Mesenchymal stem cell (in vitro differentiated cells and primary cell): Measurements from ENCODE around the gene AGAP1.

Source experiments
- DNase-seq: peaks from one replicate; pipeline ENCODE4 v3.0.0-alpha.2; 2013
- H2AFZ ChIP-seq: one replicate; pipeline ENCODE4 v1.6.1; 2013; ENCODE audit warnings: low read depth, mild to moderate bottlenecking, control low read depth, inconsistent platforms, low read length, moderate library complexity
- H2AK5ac ChIP-seq: 2 replicates; pipeline ENCODE4 v1.6.1; 2013; ENCODE audit warnings: low read length, moderate library complexity, mild to moderate bottlenecking, inconsistent platforms; ENCODE audit not compliant: severe bottlenecking
- H2BK120ac ChIP-seq: one replicate; pipeline ENCODE4 v1.6.1; 2013; ENCODE audit warnings: low read depth, mild to moderate bottlenecking, inconsistent platforms, low read length, moderate library complexity
- H2BK12ac ChIP-seq, 2 experiments: one replicate each; pipeline ENCODE4 v1.6.1; 2013; ENCODE audit warnings: inconsistent platforms in 2 of 2, low read length in 2 of 2, mild to moderate bottlenecking in 2 of 2, moderate library complexity in 2 of 2, control low read depth in 1 of 2
- H2BK15ac ChIP-seq: one replicate; pipeline ENCODE4 v1.6.1; 2013; ENCODE audit warnings: mild to moderate bottlenecking, low read depth, inconsistent platforms; ENCODE audit not compliant: poor library complexity, severe bottlenecking
- H2BK5ac ChIP-seq: 2 replicates; pipeline ENCODE4 v1.6.1; 2013; ENCODE audit warnings: low read depth, mild to moderate bottlenecking, low read length, control low read depth, inconsistent platforms; ENCODE audit not compliant: poor library complexity, severe bottlenecking
- H3K14ac ChIP-seq, 2 experiments: one replicate each; pipeline ENCODE4 v1.6.1; 2013; ENCODE audit warnings: inconsistent platforms in 2 of 2, low read length in 2 of 2, control low read depth in 1 of 2, mild to moderate bottlenecking in 1 of 2, moderate library complexity in 1 of 2
- H3K18ac ChIP-seq, 2 experiments: one replicate each; pipeline ENCODE4 v1.6.1; 2013; ENCODE audit warnings: inconsistent platforms in 2 of 2, low read length in 2 of 2, control low read depth in 1 of 2, low read depth in 1 of 2, mild to moderate bottlenecking in 1 of 2
- H3K23ac ChIP-seq, 2 experiments: one replicate each; pipeline ENCODE4 v1.6.1; 2013; ENCODE audit warnings: inconsistent platforms in 2 of 2, low read length in 2 of 2, mild to moderate bottlenecking in 2 of 2, moderate library complexity in 2 of 2, control low read depth in 1 of 2
- H3K27ac ChIP-seq: 2 replicates; pipeline ENCODE4 v1.5.1; 2013; ENCODE audit warnings: mild to moderate bottlenecking, moderate library complexity, low read length, control low read depth, inconsistent platforms; ENCODE audit not compliant: poor library complexity, severe bottlenecking
- H3K27me3 ChIP-seq, 2 experiments: 2 replicates each; pipeline versions ENCODE4 v1.6.1 to v1.7.0; 2013; ENCODE audit warnings: low read length in 2 of 2, mild to moderate bottlenecking in 2 of 2, moderate library complexity in 2 of 2, control low read depth in 1 of 2, inconsistent platforms in 1 of 2; ENCODE audit not compliant: control insufficient read depth in 1 of 2, insufficient read depth in 1 of 2
- H3K36me3 ChIP-seq, 2 experiments: 2 replicates each; pipeline versions ENCODE4 v1.6.1 to v1.7.0; 2013; ENCODE audit warnings: low read length in 2 of 2, control low read depth in 1 of 2, inconsistent platforms in 1 of 2, low read depth in 1 of 2, mild to moderate bottlenecking in 1 of 2; ENCODE audit not compliant: insufficient read depth in 2 of 2, control insufficient read depth in 1 of 2
- H3K4ac ChIP-seq, 2 experiments: one replicate each; pipeline ENCODE4 v1.6.1; 2013; ENCODE audit warnings: inconsistent platforms in 2 of 2, low read length in 2 of 2, mild to moderate bottlenecking in 2 of 2, moderate library complexity in 2 of 2, control low read depth in 1 of 2, low read depth in 1 of 2
- H3K4me1 ChIP-seq: 2 replicates; pipeline ENCODE4 v1.6.1; 2013; ENCODE audit warnings: low read depth, low read length, control low read depth; ENCODE audit not compliant: control insufficient read depth, insufficient read depth
- H3K4me2 ChIP-seq: 2 replicates; pipeline ENCODE4 v1.6.1; 2013; ENCODE audit warnings: low read length, mild to moderate bottlenecking, inconsistent platforms; ENCODE audit not compliant: poor library complexity, severe bottlenecking
- H3K4me3 ChIP-seq, 2 experiments: 2 replicates each; pipeline versions ENCODE4 v1.5.1 to v1.7.0; 2013; ENCODE audit warnings: low read length in 2 of 2, mild to moderate bottlenecking in 2 of 2, control low read depth in 1 of 2, low read depth in 1 of 2; ENCODE audit not compliant: insufficient read depth in 1 of 2
- H3K79me1 ChIP-seq: replicated peaks from 2 replicates; pipeline ENCODE4 v1.6.1; 2013; ENCODE audit warnings: mild to moderate bottlenecking, control low read depth, low read length, inconsistent platforms; ENCODE audit not compliant: poor library complexity, severe bottlenecking
- H3K9ac ChIP-seq: 2 replicates; pipeline ENCODE4 v1.7.0; 2013; ENCODE audit warnings: mild to moderate bottlenecking, low read length, moderate library complexity
- H3K9me3 ChIP-seq: 2 replicates; pipeline ENCODE4 v1.7.0; 2013; ENCODE audit warnings: mild to moderate bottlenecking, low read length; ENCODE audit not compliant: control insufficient read depth
- H4K8ac ChIP-seq: one replicate; pipeline ENCODE4 v1.6.1; 2013; ENCODE audit warnings: inconsistent platforms, mild to moderate bottlenecking, low read length, moderate library complexity
- H4K91ac ChIP-seq: one replicate; pipeline ENCODE4 v1.6.1; 2013; ENCODE audit warnings: mild to moderate bottlenecking, low read length, inconsistent platforms
- WGBS: methylation state at CpG from one replicate; pipeline ENCODE4 v1.1.7; 2013; ENCODE audit warnings: mixed read lengths; 5-methylcytosine and 5-hydroxymethylcytosine counted together

AGAP1 gene

DNA sequence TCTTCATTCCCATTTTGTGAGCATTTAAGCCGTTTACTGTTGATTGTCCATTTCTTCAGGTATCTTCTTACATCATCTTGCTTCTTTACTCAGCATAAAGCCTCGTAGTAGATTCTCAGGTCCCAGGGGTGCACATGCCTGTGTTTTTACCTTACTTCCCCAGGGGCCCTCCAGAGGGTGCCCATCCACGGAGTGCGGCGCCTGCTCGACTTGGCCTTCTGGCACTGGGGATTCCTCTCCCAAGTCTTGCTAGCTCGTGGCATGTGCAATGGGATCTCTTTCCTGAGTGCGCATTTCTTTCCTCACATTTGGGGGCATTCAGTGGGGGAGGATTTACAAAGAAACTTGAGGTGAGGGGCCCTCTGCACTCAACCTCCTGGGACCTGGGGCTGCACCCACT, 148.1 kb downstream of the AGAP1 start:
- peak overlapping the region; percentile 78 for H2AK5ac ChIP-seq
- peak overlapping the region; percentile 8 for H4K8ac ChIP-seq
- peaks cover 56% of the 10 kb centered on the region for H3K79me1 ChIP-seq
- H2AFZ ChIP-seq: no peak overlapping the region
- no peak overlapping the region for H3K4me2 ChIP-seq
- H3K9ac ChIP-seq: peak overlapping the region; percentile 87
- DNase-seq: no peak
- peak overlapping the region in 1 of 2 experiments; percentile 76 for H3K4ac ChIP-seq
- H2BK15ac ChIP-seq: no peak overlapping the region
- peak overlapping the region; percentile 62 for H4K91ac ChIP-seq
- no peak overlapping the region for H2BK120ac ChIP-seq
- 85% methylated on average over 8 of the region's 8 CpGs for WGBS
- H3K14ac ChIP-seq: peak overlapping the region in 1 of 2 experiments; percentile 81
- H2BK12ac ChIP-seq: peak overlapping the region; percentile 41 to 90
- H3K4me3 ChIP-seq: no peak overlapping the region
- peaks cover 19% of the 10 kb centered on the region for H3K4me1 ChIP-seq
- peak overlapping the region; percentile 16 for H3K27ac ChIP-seq
- peak overlapping the region in 1 of 2 experiments; percentile 43 for H3K23ac ChIP-seq
- H3K9me3 ChIP-seq: no peaks in the 10 kb centered on the region
- H3K18ac ChIP-seq: peak overlapping the region; percentile 72 to 89
- H3K36me3 ChIP-seq: no peaks in the 10 kb centered on the region
- H2BK5ac ChIP-seq: no peak overlapping the region
- no peaks in the 10 kb centered on the region for H3K27me3 ChIP-seq

DNA sequence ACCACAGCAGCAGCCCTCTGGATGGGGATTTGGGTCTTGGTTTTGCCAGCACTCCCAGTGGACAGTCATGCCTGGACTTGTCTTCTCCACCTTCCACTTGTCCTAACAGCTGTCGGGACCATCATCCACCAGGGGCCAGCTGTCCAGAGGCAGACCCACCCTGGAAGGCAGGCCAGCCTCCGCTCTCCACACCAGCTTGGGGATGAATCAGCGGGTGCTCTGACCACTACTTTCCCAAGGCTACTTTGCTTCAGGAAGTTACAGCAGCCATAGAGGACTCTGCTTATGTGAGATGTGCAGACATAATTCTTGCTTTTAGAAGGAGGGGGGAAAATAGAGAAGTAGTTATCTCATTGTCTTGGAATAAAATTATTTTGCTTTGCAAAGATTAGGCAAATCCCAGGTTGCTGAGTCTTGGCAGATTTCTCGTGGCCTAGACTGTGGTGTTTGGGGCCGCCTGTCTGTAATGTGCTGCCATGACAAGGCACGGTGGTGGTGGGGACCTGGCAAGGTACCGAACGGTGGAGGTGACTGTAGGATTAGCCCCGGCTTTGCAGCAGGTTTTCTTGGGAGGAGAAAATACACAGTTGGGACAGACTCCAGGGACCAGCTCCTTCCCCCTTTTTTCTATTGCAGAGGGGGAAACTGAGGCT, 148.7 kb downstream of the AGAP1 start:
- Histone ChIP-seq H3K14ac (peak overlapping the region in 1 of 2 experiments; percentile 81), H2BK12ac (peak overlapping the region in 1 of 2 experiments; percentile 90), H3K27ac (peak overlapping the region; percentile 16), H3K4me2 (no peak overlapping the region), H2AFZ (no peak overlapping the region), H3K18ac (peak overlapping the region; percentile 85 to 93), H3K79me1 (peaks cover 55% of the 10 kb centered on the region), H3K36me3 (no peaks in the 10 kb centered on the region), H3K23ac (no peak overlapping the region), H3K4me3 (no peak overlapping the region), H2BK120ac (no peak overlapping the region), H3K9me3 (no peaks in the 10 kb centered on the region), H2AK5ac (peak overlapping the region; percentile 78), H4K91ac (peak overlapping the region; percentile 62), H3K4me1 (peaks cover 19% of the 10 kb centered on the region), H2BK5ac (no peak overlapping the region), H2BK15ac (peak overlapping the region; percentile 54), H3K4ac (peak overlapping the region in 1 of 2 experiments; percentile 89), H4K8ac (peak overlapping the region; percentile 8), H3K9ac (peak overlapping the region; percentile 87), H3K27me3 (no peaks in the 10 kb centered on the region)
- 72% methylated on average over 9 of the region's 9 CpGs for WGBS
- DNase-seq: peak; percentile 91

DNA sequence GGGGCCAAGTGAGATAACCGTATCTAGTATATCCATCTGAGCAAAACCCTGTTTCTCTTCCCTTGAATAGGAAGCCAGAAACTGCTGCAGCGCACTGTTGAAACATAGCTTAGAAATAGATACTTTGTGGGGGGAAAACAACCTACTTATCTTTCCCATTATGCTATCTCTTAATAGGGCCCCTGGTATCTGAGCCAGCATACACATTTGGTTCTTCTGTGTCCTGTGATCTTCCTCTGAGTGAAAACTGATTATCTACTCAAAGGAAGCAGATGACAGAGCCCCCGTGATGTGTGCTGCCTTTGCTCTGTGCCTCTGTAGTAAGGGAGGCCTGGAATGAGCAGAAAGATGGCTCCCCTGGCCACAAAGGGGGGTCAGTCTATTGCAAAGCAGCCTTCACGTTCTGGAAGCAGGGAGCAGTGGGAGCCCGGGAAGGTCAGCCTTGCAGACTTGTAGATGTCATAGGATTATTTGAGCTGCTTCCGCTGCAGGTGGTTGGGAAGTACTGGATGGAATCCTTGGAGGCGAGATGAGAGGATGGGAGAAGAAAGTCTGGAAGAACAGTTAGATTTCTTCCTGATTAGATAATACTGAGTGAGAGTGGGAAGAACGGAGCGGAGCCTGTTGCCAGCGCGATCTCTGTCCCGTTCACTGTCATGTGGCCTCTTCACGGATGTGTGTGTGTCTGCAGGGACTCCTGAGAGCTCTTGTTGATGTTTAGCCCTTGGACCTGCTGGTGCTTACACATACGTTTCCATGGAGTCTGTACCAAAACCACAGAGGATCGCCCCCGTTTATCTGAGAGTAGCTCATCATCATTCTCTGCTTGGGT, 150.1 kb downstream of the AGAP1 start:
- H3K4me1 ChIP-seq: peaks cover 19% of the 10 kb centered on the region
- no peak overlapping the region for H3K18ac ChIP-seq
- H3K4me3 ChIP-seq: no peak overlapping the region
- H3K36me3 ChIP-seq: no peaks in the 10 kb centered on the region
- DNase-seq: peak; percentile 80
- H3K14ac ChIP-seq: no peak overlapping the region
- no peaks in the 10 kb centered on the region for H3K27me3 ChIP-seq
- whole genome bisulfite sequencing: 70% methylated on average over 15 of the region's 16 CpGs
- H2BK15ac ChIP-seq: no peak overlapping the region
- no peak overlapping the region for H4K8ac ChIP-seq
- no peak overlapping the region for H3K4ac ChIP-seq
- H3K23ac ChIP-seq: no peak overlapping the region
- no peak overlapping the region for H2BK12ac ChIP-seq
- no peak overlapping the region for H2BK5ac ChIP-seq
- peaks cover 55% of the 10 kb centered on the region for H3K79me1 ChIP-seq
- no peak overlapping the region for H2AK5ac ChIP-seq
- H4K91ac ChIP-seq: no peak overlapping the region
- H3K9ac ChIP-seq: peak overlapping the region; percentile 60
- no peak overlapping the region for H2BK120ac ChIP-seq
- no peak overlapping the region for H2AFZ ChIP-seq
- H3K9me3 ChIP-seq: no peaks in the 10 kb centered on the region
- H3K4me2 ChIP-seq: no peak overlapping the region
- no peak overlapping the region for H3K27ac ChIP-seq

DNA sequence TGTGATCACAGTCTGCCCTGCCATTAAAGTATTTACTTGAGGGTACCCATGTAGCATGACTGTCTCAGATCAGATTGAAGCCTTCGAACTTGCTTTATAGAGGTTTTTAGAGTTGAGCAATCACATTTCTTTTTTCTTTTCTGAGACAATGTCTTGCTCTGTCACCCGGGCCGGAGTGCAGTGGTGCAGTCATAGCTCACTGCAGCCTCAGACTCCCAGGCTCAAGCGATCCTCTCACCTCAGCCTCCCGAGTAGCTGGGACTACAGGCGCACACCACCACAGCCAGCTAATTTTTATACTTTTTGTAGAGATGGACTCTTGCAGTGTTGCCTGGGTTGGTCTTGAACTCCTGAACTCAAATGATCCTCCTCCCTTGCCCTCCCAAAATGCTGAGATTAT, 153.4 kb downstream of the AGAP1 start:
- peaks cover 59% of the 10 kb centered on the region for H3K79me1 ChIP-seq
- no peaks in the 10 kb centered on the region for H3K36me3 ChIP-seq
- H2AK5ac ChIP-seq: no peak overlapping the region
- no peak overlapping the region for H3K4me2 ChIP-seq
- H2BK5ac ChIP-seq: no peak overlapping the region
- H3K27me3 ChIP-seq: no peaks in the 10 kb centered on the region
- H2BK15ac ChIP-seq: no peak overlapping the region
- H2AFZ ChIP-seq: no peak overlapping the region
- no peak overlapping the region for H4K91ac ChIP-seq
- DNase-seq: no peak
- no peak overlapping the region for H3K9ac ChIP-seq
- no peak overlapping the region for H3K23ac ChIP-seq
- no peak overlapping the region for H3K4me3 ChIP-seq
- no peak overlapping the region for H4K8ac ChIP-seq
- H3K27ac ChIP-seq: no peak overlapping the region
- no peak overlapping the region for H3K4ac ChIP-seq
- no peak overlapping the region for H2BK120ac ChIP-seq
- no peak overlapping the region for H3K18ac ChIP-seq
- no peak overlapping the region for H2BK12ac ChIP-seq
- H3K4me1 ChIP-seq: peaks cover 7% of the 10 kb centered on the region
- no peak overlapping the region for H3K14ac ChIP-seq
- H3K9me3 ChIP-seq: no peaks in the 10 kb centered on the region
- WGBS: 91% methylated on average over 3 of the region's 6 CpGs
